IMR-90 (cell line): ENCODE measurements around the gene EDN2. TPM values are rescaled to one million over a fixed set of nuclear protein-coding genes. Genes with fewer than 3 reads are reported as not detected.

Source experiments
- ATAC-seq: fragments of 200-7000 bp; cut with Tn5 transposase; 2 replicates; pipeline ENCODE4 v1.9.1; 2020; ENCODE audit warnings: low read depth, mild to moderate bottlenecking, moderate library complexity
- BruUV-seq: library from RNA; stranded (reverse); fragments of 400-500 nt; replicated peaks from 2 replicates; lab custom pipeline; 2021; lab: Mats Ljungman, UMichigan
- CTCF ChIA-PET: fragments of 300-600 bp; formaldehyde crosslinking; extraction: SDS; loops from one replicate; lab custom pipeline; 2021; ENCODE audit warnings: antibody characterized with exemption; lab: Yijun Ruan, JAX
- POLR2A ChIA-PET: fragments of 300-600 bp; sonication (Branson Sonifier 250); formaldehyde crosslinking; loops from one replicate; lab custom pipeline; 2022; ENCODE audit warnings: antibody characterized with exemption; ENCODE audit not compliant: unreplicated experiment; lab: Charles Lee
- DNase-seq: peaks from one replicate; pipeline ENCODE4 v3.0.0; 2013
- H2AFZ ChIP-seq: replicated peaks from 2 replicates; pipeline ENCODE3; 2013; ENCODE audit warnings: low read length, mild to moderate bottlenecking; ENCODE audit not compliant: poor library complexity
- H2AK5ac ChIP-seq: 2 replicates; pipeline ENCODE4 v1.6.1; 2013; ENCODE audit warnings: low read depth, low read length, inconsistent platforms
- H2AK9ac ChIP-seq: replicated peaks from 2 replicates; pipeline ENCODE3; 2013; ENCODE audit warnings: mild to moderate bottlenecking, low read depth, low read length, moderate library complexity; ENCODE audit not compliant: poor library complexity
- H2BK120ac ChIP-seq: 2 replicates; pipeline ENCODE4 v1.6.1; 2013; ENCODE audit warnings: low read depth, low read length, inconsistent platforms
- H2BK15ac ChIP-seq: 3 replicates; pipeline ENCODE4 v1.6.1; 2013; ENCODE audit warnings: low read depth, low read length, inconsistent platforms
- H2BK20ac ChIP-seq: 2 replicates; pipeline ENCODE4 v1.6.1; 2013; ENCODE audit warnings: low read depth, mild to moderate bottlenecking, inconsistent platforms, low read length, moderate library complexity
- H2BK5ac ChIP-seq: 2 replicates; pipeline ENCODE4 v1.6.1; 2013; ENCODE audit warnings: mild to moderate bottlenecking, low read depth, low read length, inconsistent platforms; ENCODE audit not compliant: poor library complexity, severe bottlenecking
- H3K14ac ChIP-seq: replicated peaks from 2 replicates; pipeline ENCODE4 v1.6.1; 2013; ENCODE audit warnings: low read depth, low read length, inconsistent platforms
- H3K18ac ChIP-seq: 2 replicates; pipeline ENCODE4 v1.6.1; 2013; ENCODE audit warnings: low read depth, low read length, control low read depth
- H3K23ac ChIP-seq: 2 replicates; pipeline ENCODE4 v1.6.1; 2013; ENCODE audit warnings: low read depth, low read length, inconsistent platforms
- H3K27ac ChIP-seq: 2 replicates; pipeline ENCODE4 v1.5.1; 2013; ENCODE audit warnings: mild to moderate bottlenecking, control low read depth, low read length; ENCODE audit not compliant: insufficient read depth
- H3K27me3 ChIP-seq: 2 replicates; pipeline ENCODE4 v1.6.1; 2013; ENCODE audit warnings: low read length; ENCODE audit not compliant: control insufficient read depth, insufficient read depth
- H3K36me3 ChIP-seq: 2 replicates; pipeline ENCODE4 v1.6.1; 2013; ENCODE audit warnings: low read length, mixed read lengths; ENCODE audit not compliant: control insufficient read depth, insufficient read depth
- H3K4ac ChIP-seq: 2 replicates; pipeline ENCODE4 v1.6.1; 2013; ENCODE audit warnings: low read depth, low read length, inconsistent platforms
- H3K4me1 ChIP-seq: 2 replicates; pipeline ENCODE4 v1.6.1; 2013; ENCODE audit warnings: low read length, mixed read lengths; ENCODE audit not compliant: control insufficient read depth, insufficient read depth
- H3K4me2 ChIP-seq: 2 replicates; pipeline ENCODE4 v1.6.1; 2013; ENCODE audit warnings: low read depth, mild to moderate bottlenecking, control low read depth, low read length, moderate library complexity
- H3K4me3 ChIP-seq: 2 replicates; pipeline ENCODE4 v1.5.1; 2013; ENCODE audit warnings: low read depth, mild to moderate bottlenecking, control low read depth, low read length, moderate library complexity; ENCODE audit not compliant: insufficient read depth
- H3K56ac ChIP-seq: 2 replicates; pipeline ENCODE4 v1.6.1; 2013; ENCODE audit warnings: low read length, inconsistent platforms; ENCODE audit not compliant: insufficient read depth; ENCODE audit errors: extremely low read depth
- H3K79me1 ChIP-seq, 2 experiments: 2 replicates each; pipeline ENCODE4 v1.6.1; 2013; ENCODE audit warnings: low read length in 2 of 2, inconsistent platforms in 1 of 2, low read depth in 1 of 2
- H3K9ac ChIP-seq: 2 replicates; pipeline ENCODE4 v1.6.1; 2013; ENCODE audit warnings: low read depth, low read length, control low read depth
- H3K9me1 ChIP-seq: 2 replicates; pipeline ENCODE4 v1.6.1; 2013; ENCODE audit warnings: low read length, inconsistent platforms; ENCODE audit not compliant: insufficient read depth
- H3K9me3 ChIP-seq: 2 replicates; pipeline ENCODE4 v1.6.1; 2013; ENCODE audit warnings: low read length; ENCODE audit not compliant: control insufficient read depth, insufficient read depth
- H4K20me1 ChIP-seq: 2 replicates; pipeline ENCODE4 v1.6.1; 2013; ENCODE audit warnings: low read length, inconsistent platforms; ENCODE audit not compliant: insufficient read depth
- H4K5ac ChIP-seq: 2 replicates; pipeline ENCODE4 v1.6.1; 2013; ENCODE audit warnings: mild to moderate bottlenecking, low read depth, low read length, control low read depth
- H4K8ac ChIP-seq, 2 experiments: 2 replicates each; pipeline ENCODE4 v1.6.1; 2013; ENCODE audit warnings: low read depth in 2 of 2, low read length in 2 of 2, control low read depth in 1 of 2, inconsistent platforms in 1 of 2
- H4K91ac ChIP-seq: 2 replicates; pipeline ENCODE4 v1.6.1; 2013; ENCODE audit warnings: low read depth, low read length, inconsistent platforms; ENCODE audit not compliant: insufficient read depth
- BHLHE40 ChIP-seq: fragments of 150-350 bp; IDR thresholded peaks from 2 replicates; pipeline ENCODE4 v1.6.1; 2016; ENCODE audit warnings: mild to moderate bottlenecking, low read depth, low read length
- CEBPB ChIP-seq: IDR thresholded peaks from 2 replicates; pipeline ENCODE4 v1.6.1; 2012; ENCODE audit warnings: low read depth, low read length, improper control_type of control experiment
- CHD1 ChIP-seq: IDR thresholded peaks from 2 replicates; pipeline ENCODE4 v1.6.1; 2012; ENCODE audit warnings: low read depth, low read length, improper control_type of control experiment
- MAFK ChIP-seq: IDR thresholded peaks from 2 replicates; pipeline ENCODE4 v1.6.1; 2012; ENCODE audit warnings: low read depth, low read length, improper control_type of control experiment
- MAZ ChIP-seq: IDR thresholded peaks from 2 replicates; pipeline ENCODE4 v1.6.1; 2012; ENCODE audit warnings: low read depth, mild to moderate bottlenecking, low read length, improper control_type of control experiment, moderate library complexity, borderline replicate concordance
- MXI1 ChIP-seq: IDR thresholded peaks from 2 replicates; pipeline ENCODE4 v1.6.1; 2012; ENCODE audit warnings: low read depth, mild to moderate bottlenecking, low read length, moderate library complexity, borderline replicate concordance
- POLR2A ChIP-seq: IDR thresholded peaks from 2 replicates; pipeline ENCODE4 v1.6.1; 2012; ENCODE audit warnings: mild to moderate bottlenecking, low read depth, low read length
- RCOR1 ChIP-seq: IDR thresholded peaks from 2 replicates; pipeline ENCODE4 v1.6.1; 2012; ENCODE audit warnings: mild to moderate bottlenecking, low read length, improper control_type of control experiment; ENCODE audit not compliant: insufficient replicate concordance
- RFX5 ChIP-seq: IDR thresholded peaks from 2 replicates; pipeline ENCODE4 v1.8.0; 2012; ENCODE audit warnings: low read depth, mild to moderate bottlenecking, low read length, moderate library complexity
- SMC3 ChIP-seq: fragments of 150-350 bp; IDR thresholded peaks from 2 replicates; pipeline ENCODE4 v1.6.1; 2016; ENCODE audit warnings: low read depth, mild to moderate bottlenecking, antibody characterized with exemption, low read length, moderate library complexity
- WGBS, 2 experiments: methylation state at CpG; one replicate each; pipeline versions ENCODE4 v1.1.5 to v1.1.7; 2013; ENCODE audit warnings: missing lambda C conversion rate in 2 of 2; ENCODE audit not compliant: insufficient read length in 1 of 2; ENCODE audit errors: extremely low coverage in 2 of 2; 5-methylcytosine and 5-hydroxymethylcytosine counted together
- dilution Hi-C: fragments of 300-500 bp; cut with HindIII; formaldehyde crosslinking; loops from one replicate; pipeline ENCODE4 v1.14.3; 2018; ENCODE audit warnings: low sequenced_read_pairs; ENCODE audit not compliant: unreplicated experiment
- in situ Hi-C: fragments of 300-500 bp; cut with MboI; formaldehyde crosslinking; loops from 3 replicates; pipeline ENCODE4 v1.14.3; 2019; ENCODE audit warnings: low sequenced_read_pairs, inconsistent platforms, mixed read lengths
- intact Hi-C: fragments of 100-400 bp; cut with micrococcal nuclease; formaldehyde crosslinking; loops from 2 replicates; pipeline ENCODE4 v1.10.0; 2022
- polyA plus RNA-seq, 3 experiments: library from polyadenylated mRNA; depleted of rRNA; stranded (reverse); fragments of >200 nt; gene quantifications; 2 replicates each; pipeline ENCODE4 v1.2.3, GENCODE V29; 2012; ENCODE audit warnings: low replicate concordance in 1 of 3
- total RNA-seq: library from RNA; depleted of rRNA; stranded (reverse); fragments of >200 nt; gene quantifications from 2 replicates; pipeline ENCODE4 v1.2.3, GENCODE V29; 2012
- TF ChIP-seq, protein P1 (sequence below): fragments of 150-350 bp; IDR thresholded peaks from 2 replicates; pipeline ENCODE4 v1.6.1; 2017; ENCODE audit warnings: mild to moderate bottlenecking, antibody characterized with exemption, low read length, low read depth
- TF ChIP-seq, protein P2 (sequence below): fragments of 150-350 bp; IDR thresholded peaks from 2 replicates; pipeline ENCODE4 v1.6.1; 2016; ENCODE audit warnings: low read depth, mild to moderate bottlenecking, low read length, moderate library complexity, borderline replicate concordance

EDN2 gene
- total and polyA plus RNA-seq, 2 of the 4 experiments (the other 2 are of a cell fraction) = 0.27 TPM; not detected in 1

DNA sequence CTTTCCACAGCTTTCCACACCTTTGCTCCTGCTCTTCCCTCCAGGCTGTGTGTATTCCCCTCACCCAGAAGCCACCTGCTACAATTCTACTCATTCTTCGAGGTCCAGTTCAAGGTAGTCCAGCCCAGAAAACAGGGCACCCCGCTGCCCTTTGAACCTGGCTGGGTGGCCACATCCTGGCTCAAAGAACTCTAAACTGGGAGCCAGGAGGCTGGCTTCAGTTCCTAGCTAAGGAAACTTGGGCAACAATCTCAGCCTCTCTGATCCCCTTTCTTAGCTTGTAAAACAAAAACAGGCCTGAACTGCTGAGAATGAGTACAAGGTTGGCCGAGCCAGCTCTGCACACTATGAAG is 4.7 kb downstream of the EDN2 start:
- no peak overlapping the region for H2BK20ac ChIP-seq
- H3K4me1 ChIP-seq = peaks cover 13% of the 10 kb centered on the region
- H3K23ac ChIP-seq = no peak overlapping the region
- H2BK15ac ChIP-seq = no peak overlapping the region
- no peak overlapping the region for H3K4me2 ChIP-seq
- in situ Hi-C loops (no loop called here), dilution Hi-C loops (no loop called here), intact Hi-C loops (no loop called here)
- H4K8ac ChIP-seq = no peak overlapping the region
- DNase-seq (no peak), ATAC-seq (no peak)
- H3K36me3 ChIP-seq = no peaks in the 10 kb centered on the region
- H3K9me3 ChIP-seq = no peaks in the 10 kb centered on the region
- no peak overlapping the region for H3K27ac ChIP-seq
- no peak overlapping the region for H3K56ac ChIP-seq
- no peak overlapping the region for H2AK9ac ChIP-seq
- no peak overlapping the region for H3K14ac ChIP-seq
- H3K27me3 ChIP-seq = peaks cover 2% of the 10 kb centered on the region; the same call in 1 of the 2 replicates
- no peak overlapping the region for H3K18ac ChIP-seq
- no CpG with 5 or more reads among the region's 3 CpGs for whole genome bisulfite sequencing, 2 experiments
- no peaks in the 10 kb centered on the region for H4K20me1 ChIP-seq
- TF ChIP-seq RCOR1 (no peak), MXI1 (no peak), POLR2A (no peak), SMC3 (no peak), RFX5 (no peak), MAZ (no peak), BHLHE40 (no peak), CHD1 (no peak), MAFK (no peak), CEBPB (no peak)
- TF ChIP-seq, protein P1, sequence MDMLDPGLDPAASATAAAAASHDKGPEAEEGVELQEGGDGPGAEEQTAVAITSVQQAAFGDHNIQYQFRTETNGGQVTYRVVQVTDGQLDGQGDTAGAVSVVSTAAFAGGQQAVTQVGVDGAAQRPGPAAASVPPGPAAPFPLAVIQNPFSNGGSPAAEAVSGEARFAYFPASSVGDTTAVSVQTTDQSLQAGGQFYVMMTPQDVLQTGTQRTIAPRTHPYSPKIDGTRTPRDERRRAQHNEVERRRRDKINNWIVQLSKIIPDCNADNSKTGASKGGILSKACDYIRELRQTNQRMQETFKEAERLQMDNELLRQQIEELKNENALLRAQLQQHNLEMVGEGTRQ = no peak
- TF ChIP-seq, protein P2, sequence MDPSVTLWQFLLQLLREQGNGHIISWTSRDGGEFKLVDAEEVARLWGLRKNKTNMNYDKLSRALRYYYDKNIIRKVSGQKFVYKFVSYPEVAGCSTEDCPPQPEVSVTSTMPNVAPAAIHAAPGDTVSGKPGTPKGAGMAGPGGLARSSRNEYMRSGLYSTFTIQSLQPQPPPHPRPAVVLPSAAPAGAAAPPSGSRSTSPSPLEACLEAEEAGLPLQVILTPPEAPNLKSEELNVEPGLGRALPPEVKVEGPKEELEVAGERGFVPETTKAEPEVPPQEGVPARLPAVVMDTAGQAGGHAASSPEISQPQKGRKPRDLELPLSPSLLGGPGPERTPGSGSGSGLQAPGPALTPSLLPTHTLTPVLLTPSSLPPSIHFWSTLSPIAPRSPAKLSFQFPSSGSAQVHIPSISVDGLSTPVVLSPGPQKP = no peak
- H2BK5ac ChIP-seq = no peak overlapping the region
- no peak overlapping the region for H2BK120ac ChIP-seq
- H4K91ac ChIP-seq = no peak overlapping the region
- H2AK5ac ChIP-seq = no peak overlapping the region
- no peak overlapping the region for H3K4ac ChIP-seq
- no peak overlapping the region for H4K5ac ChIP-seq
- POLR2A ChIA-PET = no interaction called here
- H3K9ac ChIP-seq = no peak overlapping the region
- BruUV-seq = no TSS peak
- H3K4me3 ChIP-seq = no peak overlapping the region
- no peak overlapping the region for H2AFZ ChIP-seq
- CTCF ChIA-PET = interaction anchor here (0.7 kb wide), 1 partner anchor 15 kb away, joined by 3 read pairs; no protein-coding TSS in a partner anchor
- no peaks in the 10 kb centered on the region for H3K79me1 ChIP-seq
- H3K9me1 ChIP-seq = peaks cover 6% of the 10 kb centered on the region
